Measurements from ENCODE around the gene PKHD1.

Gene PKHD1

DNA sequence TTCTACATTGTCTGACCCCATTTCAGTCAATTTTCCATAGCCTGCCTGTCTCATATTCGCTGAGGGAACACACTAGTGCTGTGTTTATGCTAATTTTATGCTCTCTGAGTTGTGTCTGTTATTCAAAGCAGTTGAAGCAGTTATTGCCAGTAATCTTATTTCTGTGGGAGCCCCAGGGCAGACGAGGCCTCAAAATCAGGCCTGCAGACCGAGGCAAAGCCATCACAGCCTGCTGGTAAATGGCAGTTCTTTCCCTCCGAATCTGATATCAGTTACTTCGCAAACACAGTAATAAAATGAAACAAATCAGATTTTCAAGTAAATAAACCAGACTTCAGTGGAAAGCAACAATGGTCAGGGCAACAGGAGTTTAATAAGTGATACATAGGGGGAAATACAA is 508.4 kb downstream of the PKHD1 start:
- H3K27ac ChIP-seq (ENCODE audit: low read depth, low read length), result no peak overlapping the region
- H3K4me3 ChIP-seq (ENCODE audit: low read depth, low read length), result no peak overlapping the region
- H3K36me3 ChIP-seq (ENCODE audit: control insufficient read depth, insufficient read depth, low read length), result no peaks in the 10 kb centered on the region
- no peak overlapping the region for H3K9ac ChIP-seq (ENCODE audit: low read length)
- H3K9me3 ChIP-seq (ENCODE audit: control insufficient read depth, insufficient read depth, low read depth, low read length), result no peaks in the 10 kb centered on the region
- H3K4me1 ChIP-seq (ENCODE audit: control insufficient read depth, insufficient read depth, low read length), result no peaks in the 10 kb centered on the region
- H3K27me3 ChIP-seq (ENCODE audit: control insufficient read depth, insufficient read depth, low read length), result no peaks in the 10 kb centered on the region

DNA sequence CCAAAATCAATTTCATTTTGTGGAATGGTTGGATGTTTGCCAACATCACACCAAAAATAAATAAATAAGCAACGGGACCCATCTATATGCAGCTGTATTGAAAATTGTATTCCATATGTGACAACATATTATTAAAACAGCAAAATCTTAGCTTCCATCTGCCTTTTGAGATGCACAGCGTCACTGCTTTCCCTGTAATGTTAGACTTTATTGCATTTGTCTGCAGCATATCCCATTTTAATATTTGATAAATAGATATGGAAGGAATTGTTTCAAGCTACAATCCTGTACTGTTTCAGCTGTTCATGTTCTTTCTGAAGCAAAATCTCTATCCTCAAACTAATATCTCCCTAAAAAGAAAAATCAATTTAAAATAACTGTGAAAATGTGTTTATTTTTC is 509.1 kb downstream of the PKHD1 start:
- no peaks in the 10 kb centered on the region for H3K9me3 ChIP-seq (ENCODE audit: control insufficient read depth, insufficient read depth, low read depth, low read length)
- H3K36me3 ChIP-seq (ENCODE audit: control insufficient read depth, insufficient read depth, low read length), result no peaks in the 10 kb centered on the region
- no peak overlapping the region for H3K9ac ChIP-seq (ENCODE audit: low read length)
- H3K27ac ChIP-seq (ENCODE audit: low read depth, low read length), result no peak overlapping the region
- no peaks in the 10 kb centered on the region for H3K27me3 ChIP-seq (ENCODE audit: control insufficient read depth, insufficient read depth, low read length)
- H3K4me1 ChIP-seq (ENCODE audit: control insufficient read depth, insufficient read depth, low read length), result no peaks in the 10 kb centered on the region
- H3K4me3 ChIP-seq (ENCODE audit: low read depth, low read length), result no peak overlapping the region

DNA sequence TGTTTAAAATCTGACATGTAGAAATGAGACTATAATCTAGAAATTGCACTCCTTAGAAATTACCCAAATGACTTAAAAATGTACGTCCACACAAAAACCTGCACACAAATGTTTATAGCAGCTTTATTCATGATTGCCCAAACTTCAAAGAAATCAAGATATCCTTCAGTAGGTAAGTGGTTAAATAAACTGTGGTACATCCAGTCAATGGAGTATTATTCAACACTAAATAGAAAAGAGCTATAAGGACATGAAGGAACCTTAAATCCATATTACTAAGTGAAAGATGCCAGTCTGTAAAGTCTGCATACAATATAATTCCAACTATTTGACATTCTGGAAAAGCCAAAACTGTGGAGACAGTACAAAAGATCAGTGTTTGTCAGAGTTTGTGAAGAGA is 513.4 kb downstream of the PKHD1 start:
- H3K36me3 ChIP-seq (ENCODE audit: control insufficient read depth, insufficient read depth, low read length), result no peaks in the 10 kb centered on the region
- H3K4me1 ChIP-seq (ENCODE audit: control insufficient read depth, insufficient read depth, low read length), result no peaks in the 10 kb centered on the region
- H3K9ac ChIP-seq (ENCODE audit: low read length), result no peak overlapping the region
- no peaks in the 10 kb centered on the region for H3K27me3 ChIP-seq (ENCODE audit: control insufficient read depth, insufficient read depth, low read length)
- H3K4me3 ChIP-seq (ENCODE audit: low read depth, low read length), result no peak overlapping the region
- H3K27ac ChIP-seq (ENCODE audit: low read depth, low read length), result no peak overlapping the region
- H3K9me3 ChIP-seq (ENCODE audit: control insufficient read depth, insufficient read depth, low read depth, low read length), result no peaks in the 10 kb centered on the region

DNA sequence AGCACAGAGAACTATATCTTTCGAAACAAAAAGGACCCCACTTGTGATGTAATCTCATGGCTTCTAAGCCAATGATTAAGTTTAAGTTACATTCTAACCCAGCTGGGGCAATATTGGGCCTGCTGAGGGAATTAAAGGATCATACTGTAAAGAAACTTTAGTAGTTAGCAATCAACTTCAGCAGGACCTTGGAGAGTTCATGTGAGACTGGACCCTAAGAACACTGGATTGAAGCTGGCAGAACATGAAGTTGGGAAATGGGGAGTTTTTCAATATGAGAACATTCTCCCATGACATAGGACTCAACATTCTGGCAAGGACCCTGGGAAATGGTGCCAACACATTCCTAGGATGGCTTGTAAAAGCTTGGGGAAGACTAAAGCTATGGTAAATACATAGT is 516.2 kb downstream of the PKHD1 start:
- Histone ChIP-seq H3K4me1 (ENCODE audit: control insufficient read depth, insufficient read depth, low read length) (no peaks in the 10 kb centered on the region), H3K36me3 (ENCODE audit: control insufficient read depth, insufficient read depth, low read length) (no peaks in the 10 kb centered on the region), H3K4me3 (ENCODE audit: low read depth, low read length) (no peak overlapping the region), H3K9me3 (ENCODE audit: control insufficient read depth, insufficient read depth, low read depth, low read length) (no peaks in the 10 kb centered on the region), H3K27me3 (ENCODE audit: control insufficient read depth, insufficient read depth, low read length) (no peaks in the 10 kb centered on the region), H3K9ac (ENCODE audit: low read length) (no peak overlapping the region), H3K27ac (ENCODE audit: low read depth, low read length) (no peak overlapping the region)

DNA sequence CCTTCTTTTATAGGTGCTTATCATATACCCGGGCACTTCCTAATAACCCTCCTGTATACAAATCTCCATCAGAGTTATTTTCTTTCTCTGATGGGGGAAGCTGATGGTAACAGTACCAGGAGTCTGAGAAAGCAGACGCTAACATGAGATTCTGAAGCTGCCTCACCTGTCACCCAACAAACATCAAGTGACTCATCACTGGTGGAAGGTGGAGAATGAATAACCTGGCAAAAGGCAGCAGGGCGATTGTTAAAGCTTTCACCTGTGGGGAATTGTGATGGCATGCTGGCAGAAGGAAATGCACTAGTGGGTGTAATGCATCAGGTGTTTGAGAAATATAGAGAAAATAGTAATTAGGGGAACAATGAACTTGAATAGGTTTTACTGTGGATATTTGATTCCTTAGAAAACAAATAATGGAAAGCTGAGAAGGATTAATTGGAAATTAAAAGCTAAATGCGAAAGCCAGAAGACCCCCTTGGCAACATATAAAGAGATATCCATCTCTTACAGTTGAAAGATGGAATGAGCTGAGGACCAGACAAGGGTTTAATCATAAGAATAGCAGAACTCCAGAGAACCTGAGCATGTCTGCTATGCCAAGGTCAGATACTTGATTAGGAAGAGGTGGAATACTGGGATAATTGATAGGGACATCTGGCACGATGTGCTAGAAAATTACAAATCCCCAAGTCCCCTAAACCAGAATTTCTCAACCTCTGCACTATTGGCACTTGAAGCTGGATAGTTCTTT is 517.1 kb downstream of the PKHD1 start:
- Histone ChIP-seq H3K4me3 (ENCODE audit: low read depth, low read length) (no peak overlapping the region), H3K27ac (ENCODE audit: low read depth, low read length) (no peak overlapping the region), H3K4me1 (ENCODE audit: control insufficient read depth, insufficient read depth, low read length) (no peaks in the 10 kb centered on the region), H3K36me3 (ENCODE audit: control insufficient read depth, insufficient read depth, low read length) (no peaks in the 10 kb centered on the region), H3K9me3 (ENCODE audit: control insufficient read depth, insufficient read depth, low read depth, low read length) (no peaks in the 10 kb centered on the region), H3K27me3 (ENCODE audit: control insufficient read depth, insufficient read depth, low read length) (no peaks in the 10 kb centered on the region), H3K9ac (ENCODE audit: low read length) (no peak overlapping the region)

DNA sequence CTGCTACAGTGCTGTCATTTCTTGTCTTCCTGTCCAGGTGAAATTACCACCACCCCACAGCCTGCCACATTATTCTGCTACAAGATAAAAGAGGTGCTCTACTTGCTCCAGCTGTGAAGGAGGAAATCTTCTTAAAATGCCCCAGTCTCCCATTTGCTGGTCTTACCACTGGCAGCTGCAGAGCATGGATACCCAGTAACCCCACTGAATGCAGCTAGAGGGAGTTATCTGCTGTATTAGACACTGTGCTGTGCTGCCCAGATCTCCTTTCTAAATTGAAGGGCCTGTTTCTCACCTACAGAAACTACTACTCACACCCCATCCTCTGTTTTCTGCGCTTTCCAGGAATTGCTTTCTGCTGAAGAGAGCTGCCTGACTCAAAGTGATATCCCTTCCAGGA is 517.8 kb downstream of the PKHD1 start:
- H3K9ac ChIP-seq (ENCODE audit: low read length), result no peak overlapping the region
- H3K36me3 ChIP-seq (ENCODE audit: control insufficient read depth, insufficient read depth, low read length), result no peaks in the 10 kb centered on the region
- H3K4me3 ChIP-seq (ENCODE audit: low read depth, low read length), result no peak overlapping the region
- H3K4me1 ChIP-seq (ENCODE audit: control insufficient read depth, insufficient read depth, low read length), result no peaks in the 10 kb centered on the region
- H3K27ac ChIP-seq (ENCODE audit: low read depth, low read length), result no peak overlapping the region
- no peaks in the 10 kb centered on the region for H3K27me3 ChIP-seq (ENCODE audit: control insufficient read depth, insufficient read depth, low read length)
- H3K9me3 ChIP-seq (ENCODE audit: control insufficient read depth, insufficient read depth, low read depth, low read length), result no peaks in the 10 kb centered on the region

DNA sequence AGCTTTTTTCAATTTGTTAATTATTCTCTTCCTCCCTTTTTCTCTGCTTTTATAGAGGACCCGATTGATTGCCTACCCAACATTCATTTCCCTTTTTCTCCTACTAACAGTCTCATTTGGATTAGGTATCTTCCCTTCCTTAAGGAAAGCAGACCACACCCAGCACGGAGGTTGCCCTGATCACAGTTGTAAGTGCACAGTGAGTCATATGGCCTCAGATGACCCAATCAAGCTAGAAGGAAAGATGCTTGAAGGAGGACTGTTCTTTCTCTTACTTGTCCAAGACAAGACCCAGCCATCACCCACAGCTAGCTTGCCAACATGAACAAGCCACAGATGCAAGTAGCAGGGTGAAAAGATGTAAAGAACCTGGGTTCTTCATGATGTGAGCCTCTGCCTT is 518.6 kb downstream of the PKHD1 start:
- no peaks in the 10 kb centered on the region for H3K4me1 ChIP-seq (ENCODE audit: control insufficient read depth, insufficient read depth, low read length)
- H3K27me3 ChIP-seq (ENCODE audit: control insufficient read depth, insufficient read depth, low read length), result no peaks in the 10 kb centered on the region
- H3K9me3 ChIP-seq (ENCODE audit: control insufficient read depth, insufficient read depth, low read depth, low read length), result no peaks in the 10 kb centered on the region
- H3K9ac ChIP-seq (ENCODE audit: low read length), result no peak overlapping the region
- no peaks in the 10 kb centered on the region for H3K36me3 ChIP-seq (ENCODE audit: control insufficient read depth, insufficient read depth, low read length)
- no peak overlapping the region for H3K27ac ChIP-seq (ENCODE audit: low read depth, low read length)
- no peak overlapping the region for H3K4me3 ChIP-seq (ENCODE audit: low read depth, low read length)

DNA sequence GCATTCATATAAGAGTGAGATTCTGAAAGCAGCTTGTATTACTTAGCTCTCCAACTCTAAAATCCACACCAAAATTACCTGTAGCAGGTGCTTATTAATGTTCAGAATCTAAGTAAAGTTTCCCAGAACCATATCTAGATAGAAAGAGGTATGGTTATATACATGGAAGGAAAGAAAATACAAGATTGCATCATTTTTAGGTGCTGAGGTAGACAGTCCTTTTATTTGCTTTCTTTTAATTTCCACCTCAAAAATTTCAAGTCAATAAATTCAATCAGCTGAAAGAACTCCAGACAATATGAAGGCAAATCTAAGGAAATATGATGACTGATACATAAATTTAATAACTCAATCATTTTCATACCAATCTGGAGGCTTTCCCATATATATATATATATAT is 521.9 kb downstream of the PKHD1 start:
- Histone ChIP-seq H3K4me3 (ENCODE audit: low read depth, low read length) (no peak overlapping the region), H3K36me3 (ENCODE audit: control insufficient read depth, insufficient read depth, low read length) (no peaks in the 10 kb centered on the region), H3K9ac (ENCODE audit: low read length) (no peak overlapping the region), H3K9me3 (ENCODE audit: control insufficient read depth, insufficient read depth, low read depth, low read length) (no peaks in the 10 kb centered on the region), H3K27me3 (ENCODE audit: control insufficient read depth, insufficient read depth, low read length) (no peaks in the 10 kb centered on the region), H3K27ac (ENCODE audit: low read depth, low read length) (no peak overlapping the region), H3K4me1 (ENCODE audit: control insufficient read depth, insufficient read depth, low read length) (no peaks in the 10 kb centered on the region; the same call in 1 of the 2 replicates)

Data from HUES6 (cell line).